DOHH2 (cell line): ENCODE data around the gene NNAT.

ENCODE experiments used
- EZH2phosphoT487 ChIP-seq: fragments of 200-600 bp; sonication (generic); IDR thresholded peaks from 2 replicates; pipeline ENCODE4 v1.6.1; 2017; ENCODE audit warnings: borderline replicate concordance, mild to moderate bottlenecking, antibody characterized with exemption, low read length, moderate library complexity, mixed read lengths
- TF ChIP-seq, protein P1 (sequence below): fragments of 200-600 bp; sonication (generic); IDR thresholded peaks from one replicate; pipeline ENCODE4 v1.5.1; 2014; ENCODE audit warnings: antibody characterized with exemption, mild to moderate bottlenecking, low read depth, low read length; ENCODE audit not compliant: poor library complexity, severe bottlenecking

DNA sequence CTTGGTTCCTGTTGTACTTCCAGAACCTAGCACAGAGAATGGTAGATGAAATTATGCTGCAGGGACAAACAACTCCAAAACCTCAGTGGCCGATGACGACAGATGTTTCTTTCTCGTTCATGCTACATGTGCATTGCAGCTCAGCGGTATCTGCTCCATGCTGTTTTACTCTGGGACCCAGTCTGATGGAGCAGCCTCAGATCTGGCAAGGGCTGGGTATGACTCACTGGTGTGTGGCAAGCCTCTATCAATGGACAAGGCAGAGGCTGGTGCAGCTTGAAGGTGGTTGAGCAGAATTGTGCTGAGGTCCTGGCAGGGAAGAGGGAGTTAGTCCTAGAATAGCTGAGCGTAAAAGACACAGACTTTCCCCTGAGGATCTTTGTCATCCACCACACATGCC, 17.0 kb downstream of the NNAT start:
- TF ChIP-seq, protein P1, sequence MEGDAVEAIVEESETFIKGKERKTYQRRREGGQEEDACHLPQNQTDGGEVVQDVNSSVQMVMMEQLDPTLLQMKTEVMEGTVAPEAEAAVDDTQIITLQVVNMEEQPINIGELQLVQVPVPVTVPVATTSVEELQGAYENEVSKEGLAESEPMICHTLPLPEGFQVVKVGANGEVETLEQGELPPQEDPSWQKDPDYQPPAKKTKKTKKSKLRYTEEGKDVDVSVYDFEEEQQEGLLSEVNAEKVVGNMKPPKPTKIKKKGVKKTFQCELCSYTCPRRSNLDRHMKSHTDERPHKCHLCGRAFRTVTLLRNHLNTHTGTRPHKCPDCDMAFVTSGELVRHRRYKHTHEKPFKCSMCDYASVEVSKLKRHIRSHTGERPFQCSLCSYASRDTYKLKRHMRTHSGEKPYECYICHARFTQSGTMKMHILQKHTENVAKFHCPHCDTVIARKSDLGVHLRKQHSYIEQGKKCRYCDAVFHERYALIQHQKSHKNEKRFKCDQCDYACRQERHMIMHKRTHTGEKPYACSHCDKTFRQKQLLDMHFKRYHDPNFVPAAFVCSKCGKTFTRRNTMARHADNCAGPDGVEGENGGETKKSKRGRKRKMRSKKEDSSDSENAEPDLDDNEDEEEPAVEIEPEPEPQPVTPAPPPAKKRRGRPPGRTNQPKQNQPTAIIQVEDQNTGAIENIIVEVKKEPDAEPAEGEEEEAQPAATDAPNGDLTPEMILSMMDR, result no peak
- TF ChIP-seq EZH2phosphoT487, result no peak
